GM12878 (cell line): ENCODE results near the gene THYN1. TPM values are rescaled to one million over a fixed set of nuclear protein-coding genes. Genes with fewer than 3 reads are reported as not detected.

Experiments used
- ATAC-seq: fragments of 200-7000 bp; cut with Tn5 transposase; 3 replicates; pipeline ENCODE4 v1.9.1; 2020; ENCODE audit warnings: mild to moderate bottlenecking, moderate library complexity
- BruUV-seq: library from RNA; stranded (reverse); fragments of 400-500 nt; replicated peaks from 2 replicates; lab custom pipeline; 2021; lab: Mats Ljungman, UMichigan
- CTCF ChIA-PET: fragments of 300-600 bp; sonication (Branson Sonifier 250); formaldehyde crosslinking; extraction: SDS; loops from one replicate; lab custom pipeline; 2021; ENCODE audit warnings: inconsistent platforms; lab: Yijun Ruan, JAX
- POLR2A ChIA-PET: fragments of 350-600 bp; formaldehyde crosslinking; extraction: SDS; loops from one replicate; lab custom pipeline; 2021; ENCODE audit warnings: inconsistent platforms; lab: Charles Lee
- RAD21 ChIA-PET: fragments of 300-600 bp; sonication (Branson Sonifier 250); formaldehyde crosslinking; loops from one replicate; lab custom pipeline; 2023; ENCODE audit warnings: antibody characterized with exemption; ENCODE audit not compliant: unreplicated experiment; lab: Charles Lee
- SMC1A ChIA-PET: fragments of 300-600 bp; sonication (Branson Sonifier 250); formaldehyde crosslinking; loops from one replicate; lab custom pipeline; 2023; ENCODE audit not compliant: unreplicated experiment, uncharacterized antibody; lab: Charles Lee
- DNase-seq: peaks from one replicate; pipeline ENCODE4 v3.0.0-alpha.2; 2011; ENCODE audit warnings: low read depth, low spot score
- FAIRE-seq: peaks from 3 replicates; lab custom pipeline; 2011; peaks lifted over from hg19 to GRCh38; lab: Jason Lieb, UNC
- H2AFZ ChIP-seq: 2 replicates; pipeline ENCODE4 v1.6.0; 2011; ENCODE audit warnings: low read depth, low read length, control low read depth; ENCODE audit not compliant: control insufficient read depth
- H3K27ac ChIP-seq: 2 replicates; pipeline ENCODE4 v1.5.1; 2011; ENCODE audit warnings: control low read depth; ENCODE audit not compliant: control insufficient read depth, insufficient read depth
- H3K27me3 ChIP-seq, 2 experiments: replicated peaks in 1 of 2; 2 replicates each; pipeline versions ENCODE4 v1.6.0 to v1.6.1; 2011; ENCODE audit warnings: low read length in 1 of 2; ENCODE audit not compliant: control insufficient read depth in 2 of 2, insufficient read depth in 2 of 2
- H3K36me3 ChIP-seq, 2 experiments: 2 replicates each; pipeline ENCODE4 v1.5.1; 2011; ENCODE audit warnings: low read length in 1 of 2; ENCODE audit not compliant: control insufficient read depth in 2 of 2, insufficient read depth in 2 of 2
- H3K4me1 ChIP-seq: 2 replicates; pipeline ENCODE4 v1.6.1; 2011; ENCODE audit warnings: mild to moderate bottlenecking, low read length, moderate library complexity, mixed read lengths; ENCODE audit not compliant: control insufficient read depth, insufficient read depth
- H3K4me2 ChIP-seq: 2 replicates; pipeline ENCODE4 v1.6.0; 2011; ENCODE audit warnings: control low read depth; ENCODE audit not compliant: control insufficient read depth, insufficient read depth
- H3K4me3 ChIP-seq: fragments of 200-600 bp; sonication (generic); 2 replicates; pipeline ENCODE4 v1.5.1; 2016
- H3K79me2 ChIP-seq: 2 replicates; pipeline ENCODE4 v1.6.0; 2011; ENCODE audit warnings: low read length; ENCODE audit not compliant: control insufficient read depth, insufficient read depth
- H3K9ac ChIP-seq: 2 replicates; pipeline ENCODE4 v1.8.0; 2011; ENCODE audit warnings: low read length, control low read depth, mixed read lengths; ENCODE audit not compliant: control insufficient read depth, insufficient read depth
- H3K9me3 ChIP-seq: replicated peaks from 3 replicates; pipeline ENCODE4 v1.5.1; 2011; ENCODE audit warnings: mild to moderate bottlenecking, low read length; ENCODE audit not compliant: control insufficient read depth, insufficient read depth
- H4K20me1 ChIP-seq: 2 replicates; pipeline ENCODE4 v1.6.0; 2011; ENCODE audit not compliant: control insufficient read depth, insufficient read depth
- ASH2L ChIP-seq: fragments of 300-600, 200-600 bp; sonication (generic); IDR thresholded peaks from 2 replicates; pipeline ENCODE4 v1.6.1; 2017; ENCODE audit warnings: low read depth, mild to moderate bottlenecking, borderline replicate concordance
- BCL11A ChIP-seq: IDR thresholded peaks from 2 replicates; pipeline ENCODE4 v1.6.1; 2011; ENCODE audit warnings: low read depth, low read length
- BCL3 ChIP-seq: IDR thresholded peaks from 2 replicates; pipeline ENCODE4 v1.6.1; 2011; ENCODE audit warnings: borderline replicate concordance, low read depth, mild to moderate bottlenecking, moderate library complexity, low read length; ENCODE audit not compliant: insufficient read depth, poor library complexity, severe bottlenecking
- E2F4 ChIP-seq: IDR thresholded peaks from 2 replicates; pipeline ENCODE4 v1.6.1; 2012; ENCODE audit warnings: low read depth, low read length, improper control_type of control experiment
- NFYB ChIP-seq: IDR thresholded peaks from 2 replicates; pipeline ENCODE4 v1.6.1; 2011; ENCODE audit warnings: low read depth, mild to moderate bottlenecking, low read length, improper control_type of control experiment, moderate library complexity; ENCODE audit not compliant: insufficient read depth
- SIN3A ChIP-seq: IDR thresholded peaks from 2 replicates; pipeline ENCODE4 v1.6.1; 2012; ENCODE audit warnings: low read depth, low read length, improper control_type of control experiment
- SMARCA5 ChIP-seq: fragments of 450-650 bp; IDR thresholded peaks from 2 replicates; pipeline ENCODE4 v1.6.1; 2017; ENCODE audit warnings: mild to moderate bottlenecking
- SMC3 ChIP-seq: IDR thresholded peaks from 2 replicates; pipeline ENCODE4 v1.6.1; 2011; ENCODE audit warnings: low read length, improper control_type of control experiment, borderline replicate concordance
- SUZ12 ChIP-seq: fragments of 200-600 bp; sonication (generic); IDR thresholded peaks from one replicate; pipeline ENCODE4 v1.6.1; 2018; ENCODE audit warnings: antibody characterized with exemption, mild to moderate bottlenecking; ENCODE audit not compliant: unreplicated experiment
- WGBS: methylation state at CpG from one replicate; pipeline ENCODE4 v1.1.6; 2016; ENCODE audit warnings: low lambda C conversion rate; ENCODE audit not compliant: insufficient replicate concordance, insufficient coverage; ENCODE audit errors: missing lambda C conversion rate; 5-methylcytosine and 5-hydroxymethylcytosine counted together
- in situ Hi-C: fragments of 300-500 bp; cut with MboI; formaldehyde crosslinking; loops from 9 replicates; pipeline ENCODE4 v1.14.3; 2018; ENCODE audit warnings: mixed read lengths
- intact Hi-C: fragments of 100-400 bp; cut with micrococcal nuclease; formaldehyde crosslinking; loops from one replicate; pipeline ENCODE4 v1.14.2; 2022; ENCODE audit not compliant: unreplicated experiment
- polyA plus RNA-seq, 11 experiments: library from polyadenylated mRNA; depleted of rRNA in 4 of 11; unstranded in 6 of 11; stranded (reverse) in 5 of 11; fragments of >200 nt; fragmentation: Nextera tagmentation in 4 of 11; fragmentation: Illumina TruSeq in 1 of 11; extraction: Ambion mirVana in 4 of 11; extraction: Trizol in 1 of 11; gene quantifications; 1 replicate in 1 of 11; 2 replicates in 10 of 11; pipeline versions ENCODE4 v1.2.1 to v1.2.3, GENCODE V29; 2011 to 2016; ENCODE audit warnings: inconsistent platforms in 2 of 11, missing spikeins in 2 of 11, low read depth in 1 of 11
- total RNA-seq, 4 experiments: library from RNA; depleted of rRNA in 3 of 4; stranded (reverse); fragments of >200 nt in 3 of 4; fragmentation: Illumina TruSeq in 1 of 4; extraction: Trizol in 1 of 4; gene quantifications; 2 replicates each; pipeline versions ENCODE4 v1.2.1 to v1.2.3, GENCODE V29; 2013 to 2021

Gene THYN1
- total and polyA plus RNA-seq, 10 of the 15 experiments (the other 5 are each of a cell fraction or from before 2014, with no cell fraction given), result 45.7 to 221 (median 96.3) TPM

DNA sequence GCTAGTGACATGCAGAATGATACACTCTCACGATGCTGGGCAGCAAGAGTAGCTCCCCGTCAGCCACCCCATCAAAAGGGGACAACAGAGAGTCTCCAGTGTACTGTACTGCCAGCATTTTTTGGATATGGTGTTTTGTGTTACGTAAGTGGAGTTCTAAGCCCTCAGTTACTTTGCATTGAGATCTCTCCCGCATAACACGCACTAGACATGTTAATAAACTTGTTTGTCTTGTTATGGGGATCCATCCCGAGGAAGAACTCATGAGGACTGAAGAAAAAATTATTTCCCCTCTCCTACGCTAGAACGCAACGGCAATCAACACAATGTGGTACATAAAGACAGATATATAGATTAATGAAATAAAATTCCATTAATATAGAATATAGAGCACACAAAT is 53.6 kb downstream of the THYN1 start:
- intact Hi-C loops, result no loop called here
- Histone ChIP-seq H2AFZ (no peak overlapping the region), H3K27me3 (no peaks in the 10 kb centered on the region), H3K36me3 (peaks cover 5 to 25% of the 10 kb centered on the region in 2 experiments; a peak in 2 of 4 replicates), H3K27ac (no peak overlapping the region), H3K79me2 (no peaks in the 10 kb centered on the region), H3K9me3 (no peaks in the 10 kb centered on the region), H3K4me1 (no peaks in the 10 kb centered on the region), H3K4me3 (no peak overlapping the region), H4K20me1 (no peaks in the 10 kb centered on the region; the same call in 1 of the 2 replicates), H3K9ac (no peak overlapping the region), H3K4me2 (no peak overlapping the region)
- ChIA-PET SMC1A (no interaction called here), POLR2A (interaction anchor here (0.6 kb wide), 1 partner anchor 27 kb away, joined by 4 read pairs; no protein-coding TSS in a partner anchor), RAD21 (no interaction called here), CTCF (interaction anchor here (1.2 to 2.1 kb wide), 2 partner anchors 8 to 13 kb away, joined by 3 to 7 read pairs; no protein-coding TSS in a partner anchor)
- DNase-seq, result no peak
- 99% methylated on average over 9 of the region's 9 CpGs for WGBS
- TF ChIP-seq SIN3A (no peak), BCL3 (no peak), BCL11A (no peak), SMC3 (no peak), SUZ12 (no peak), SMARCA5 (no peak), NFYB (no peak), ASH2L (no peak), E2F4 (no peak)
- FAIRE-seq, result no peak
- ATAC-seq, result no peak
- BruUV-seq, result no TSS peak
- in situ Hi-C loops, result no loop called here

Other genes with a start within 250 kb of the THYN1 start
- 0.11 and 0.28 TPM in 2 replicates for gene JAM3, start 184.3 kb downstream of the THYN1 start, total RNA-seq (2014; rRNA removed)
- gene JAM3, start 184.3 kb downstream of the THYN1 start, total RNA-seq (2014; rRNA removed; fragmentation: Illumina TruSeq; extraction: Trizol), result 0.04 TPM in 1 of 2 replicates, not detected in the other
- gene JAM3, start 184.3 kb downstream of the THYN1 start, total RNA-seq (2021), result 0.21 TPM in 1 of 2 replicates, not detected in the other
- 0.23 and 0.27 TPM in 2 replicates for gene JAM3, start 184.3 kb downstream of the THYN1 start, polyA plus RNA-seq (2011; rRNA removed)
- 0.16 and 2.0 TPM in 2 replicates for gene JAM3, start 184.3 kb downstream of the THYN1 start, polyA plus RNA-seq (2014; fragmentation: Illumina TruSeq; extraction: Trizol)
- under 1 TPM; 0.53 to 0.82 TPM for gene JAM3, start 184.3 kb downstream of the THYN1 start, polyA plus RNA-seq (2014; fragmentation: Nextera tagmentation; extraction: Ambion mirVana)
- gene JAM3, start 184.3 kb downstream of the THYN1 start, polyA plus RNA-seq (2014; rRNA removed), result 0.16 and 0.32 TPM in 2 replicates
- gene JAM3, start 184.3 kb downstream of the THYN1 start, polyA plus RNA-seq (2016; fragmentation: Nextera tagmentation; extraction: Ambion mirVana), result 1 to 10 TPM in 1 of 2 experiments, under 1 TPM in 1; 0.68 to 1.1 TPM
- gene NCAPD3, start 29.4 kb downstream of the THYN1 start, total RNA-seq (2014; rRNA removed), result 38.2 and 44.6 TPM in 2 replicates
- 45.9 and 47.1 TPM in 2 replicates for gene NCAPD3, start 29.4 kb downstream of the THYN1 start, total RNA-seq (2014; rRNA removed; fragmentation: Illumina TruSeq; extraction: Trizol)
- gene NCAPD3, start 29.4 kb downstream of the THYN1 start, total RNA-seq (2021), result 54.6 and 56.6 TPM in 2 replicates
- gene NCAPD3, start 29.4 kb downstream of the THYN1 start, polyA plus RNA-seq (2011; rRNA removed), result 49.3 and 58.2 TPM in 2 replicates
- 47.9 and 52.5 TPM in 2 replicates for gene NCAPD3, start 29.4 kb downstream of the THYN1 start, polyA plus RNA-seq (2014; fragmentation: Illumina TruSeq; extraction: Trizol)
- 10 to 100 TPM; 14.9 to 17.5 TPM for gene NCAPD3, start 29.4 kb downstream of the THYN1 start, polyA plus RNA-seq (2014; fragmentation: Nextera tagmentation; extraction: Ambion mirVana)
- gene NCAPD3, start 29.4 kb downstream of the THYN1 start, polyA plus RNA-seq (2014; rRNA removed), result 45.2 and 51.8 TPM in 2 replicates
- gene NCAPD3, start 29.4 kb downstream of the THYN1 start, polyA plus RNA-seq (2016; fragmentation: Nextera tagmentation; extraction: Ambion mirVana), result 10 to 100 TPM; 48.4 to 51.0 TPM
- 13.6 and 15.9 TPM in 2 replicates for gene VPS26B, start 28.7 kb downstream of the THYN1 start, total RNA-seq (2014; rRNA removed)
- gene VPS26B, start 28.7 kb downstream of the THYN1 start, total RNA-seq (2014; rRNA removed; fragmentation: Illumina TruSeq; extraction: Trizol), result 10.0 and 10.1 TPM in 2 replicates
- gene VPS26B, start 28.7 kb downstream of the THYN1 start, total RNA-seq (2021), result 16.6 and 20.6 TPM in 2 replicates
- gene VPS26B, start 28.7 kb downstream of the THYN1 start, polyA plus RNA-seq (2011; rRNA removed), result 25.1 and 26.9 TPM in 2 replicates
- 15.7 and 16.4 TPM in 2 replicates for gene VPS26B, start 28.7 kb downstream of the THYN1 start, polyA plus RNA-seq (2014; fragmentation: Illumina TruSeq; extraction: Trizol)
- gene VPS26B, start 28.7 kb downstream of the THYN1 start, polyA plus RNA-seq (2014; fragmentation: Nextera tagmentation; extraction: Ambion mirVana), result 1 to 10 TPM; 1.6 to 2.7 TPM
- gene VPS26B, start 28.7 kb downstream of the THYN1 start, polyA plus RNA-seq (2014; rRNA removed), result 13.0 and 16.1 TPM in 2 replicates
- gene VPS26B, start 28.7 kb downstream of the THYN1 start, polyA plus RNA-seq (2016; fragmentation: Nextera tagmentation; extraction: Ambion mirVana), result 10 to 100 TPM in 1 of 2 experiments, 1 to 10 TPM in 1; 3.1 to 14.9 TPM
- gene ACAD8, start 216 bp upstream of the THYN1 start, total RNA-seq (2014; rRNA removed), result 22.7 and 23.4 TPM in 2 replicates
- 15.7 and 17.2 TPM in 2 replicates for gene ACAD8, start 216 bp upstream of the THYN1 start, total RNA-seq (2014; rRNA removed; fragmentation: Illumina TruSeq; extraction: Trizol)
- gene ACAD8, start 216 bp upstream of the THYN1 start, total RNA-seq (2021), result 19.5 and 19.9 TPM in 2 replicates
- gene ACAD8, start 216 bp upstream of the THYN1 start, polyA plus RNA-seq (2011; rRNA removed), result 22.0 and 24.7 TPM in 2 replicates
- 20.9 and 25.0 TPM in 2 replicates for gene ACAD8, start 216 bp upstream of the THYN1 start, polyA plus RNA-seq (2014; fragmentation: Illumina TruSeq; extraction: Trizol)
- 10 to 100 TPM in 1 of 2 experiments, 1 to 10 TPM in 1; 9.9 to 12.8 TPM for gene ACAD8, start 216 bp upstream of the THYN1 start, polyA plus RNA-seq (2014; fragmentation: Nextera tagmentation; extraction: Ambion mirVana)
- gene ACAD8, start 216 bp upstream of the THYN1 start, polyA plus RNA-seq (2014; rRNA removed), result 25.3 and 28.8 TPM in 2 replicates
- gene ACAD8, start 216 bp upstream of the THYN1 start, polyA plus RNA-seq (2016; fragmentation: Nextera tagmentation; extraction: Ambion mirVana), result 10 to 100 TPM; 31.3 to 34.8 TPM
- gene GLB1L3, start 23.0 kb upstream of the THYN1 start, total RNA-seq (2014; rRNA removed), result 0.90 and 1.3 TPM in 2 replicates
- gene GLB1L3, start 23.0 kb upstream of the THYN1 start, total RNA-seq (2014; rRNA removed; fragmentation: Illumina TruSeq; extraction: Trizol), result 0.94 and 1.1 TPM in 2 replicates
- gene GLB1L3, start 23.0 kb upstream of the THYN1 start, total RNA-seq (2021), result 1.3 and 1.9 TPM in 2 replicates
- not detected in 2 replicates for gene GLB1L3, start 23.0 kb upstream of the THYN1 start, polyA plus RNA-seq (2011; rRNA removed)
- gene GLB1L3, start 23.0 kb upstream of the THYN1 start, polyA plus RNA-seq (2014; fragmentation: Illumina TruSeq; extraction: Trizol), result 0.90 and 1.9 TPM in 2 replicates
- gene GLB1L3, start 23.0 kb upstream of the THYN1 start, polyA plus RNA-seq (2014; fragmentation: Nextera tagmentation; extraction: Ambion mirVana), result under 1 TPM; 0.53 to 0.63 TPM
- 1.9 and 2.0 TPM in 2 replicates for gene GLB1L3, start 23.0 kb upstream of the THYN1 start, polyA plus RNA-seq (2014; rRNA removed)
- 1 to 10 TPM; 2.5 to 2.9 TPM for gene GLB1L3, start 23.0 kb upstream of the THYN1 start, polyA plus RNA-seq (2016; fragmentation: Nextera tagmentation; extraction: Ambion mirVana)
- 0.68 and 0.98 TPM in 2 replicates for gene GLB1L2, start 78.6 kb upstream of the THYN1 start, total RNA-seq (2014; rRNA removed)
- 0.37 and 0.40 TPM in 2 replicates for gene GLB1L2, start 78.6 kb upstream of the THYN1 start, total RNA-seq (2014; rRNA removed; fragmentation: Illumina TruSeq; extraction: Trizol)
- gene GLB1L2, start 78.6 kb upstream of the THYN1 start, total RNA-seq (2021), result 0.37 and 0.85 TPM in 2 replicates
- 0.03 and 0.04 TPM in 2 replicates for gene GLB1L2, start 78.6 kb upstream of the THYN1 start, polyA plus RNA-seq (2011; rRNA removed)
- gene GLB1L2, start 78.6 kb upstream of the THYN1 start, polyA plus RNA-seq (2014; fragmentation: Illumina TruSeq; extraction: Trizol), result 0.60 and 0.66 TPM in 2 replicates
- gene GLB1L2, start 78.6 kb upstream of the THYN1 start, polyA plus RNA-seq (2014; fragmentation: Nextera tagmentation; extraction: Ambion mirVana), result under 1 TPM; 0.06 to 0.11 TPM
- gene GLB1L2, start 78.6 kb upstream of the THYN1 start, polyA plus RNA-seq (2014; rRNA removed), result 0.67 and 0.73 TPM in 2 replicates
- gene GLB1L2, start 78.6 kb upstream of the THYN1 start, polyA plus RNA-seq (2016; fragmentation: Nextera tagmentation; extraction: Ambion mirVana), result under 1 TPM; 0.26 to 0.58 TPM
- not detected in 2 replicates for gene B3GAT1, start 158.9 kb upstream of the THYN1 start, total RNA-seq (2014; rRNA removed)
- not detected in 2 replicates for gene B3GAT1, start 158.9 kb upstream of the THYN1 start, total RNA-seq (2014; rRNA removed; fragmentation: Illumina TruSeq; extraction: Trizol)
- 0.05 TPM in 1 of 2 replicates, not detected in the other for gene B3GAT1, start 158.9 kb upstream of the THYN1 start, total RNA-seq (2021)
- not detected in 2 replicates for gene B3GAT1, start 158.9 kb upstream of the THYN1 start, polyA plus RNA-seq (2011; rRNA removed)
- gene B3GAT1, start 158.9 kb upstream of the THYN1 start, polyA plus RNA-seq (2014; fragmentation: Illumina TruSeq; extraction: Trizol), result not detected in 2 replicates
- gene B3GAT1, start 158.9 kb upstream of the THYN1 start, polyA plus RNA-seq (2014; fragmentation: Nextera tagmentation; extraction: Ambion mirVana), result not detected
- gene B3GAT1, start 158.9 kb upstream of the THYN1 start, polyA plus RNA-seq (2014; rRNA removed), result not detected in 2 replicates
- gene B3GAT1, start 158.9 kb upstream of the THYN1 start, polyA plus RNA-seq (2016; fragmentation: Nextera tagmentation; extraction: Ambion mirVana), result not detected